RKO (cell line): Measurements from ENCODE around the gene DEAF1.

ENCODE experiments used
- DNase-seq: peaks from one replicate; pipeline ENCODE4 v3.0.0-alpha.2; 2016; ENCODE audit warnings: low spot score

DEAF1 gene

GRCh38 chr11:643366-643765, 51.7 kb downstream of the DEAF1 start:
- DNase-seq = no peak

GRCh38 chr11:641806-642370, 53.1 kb downstream of the DEAF1 start:
- no peak for DNase-seq

- no peak for DNase-seq
Measured at GRCh38 chr11:640021-640706, 54.9 kb downstream of the DEAF1 start.

GRCh38 chr11:639332-639955, 55.6 kb downstream of the DEAF1 start:
- no peak for DNase-seq

- DNase-seq = no peak
Measured at GRCh38 chr11:638631-639331, 56.2 kb downstream of the DEAF1 start.

GRCh38 chr11:637593-638521, 57.2 kb downstream of the DEAF1 start:
- no peak for DNase-seq

- DNase-seq = no peak
Measured at GRCh38 chr11:637333-637592, 57.8 kb downstream of the DEAF1 start.

- no peak for DNase-seq
Measured at GRCh38 chr11:636511-637332, 58.3 kb downstream of the DEAF1 start, which contains the start of gene DRD4. Gene DRD4 (plus strand): TSS chr11:637269. CDS start chr11:637305, 36 bp downstream.

- no peak for DNase-seq
Measured at GRCh38 chr11:635945-636510, 59.0 kb downstream of the DEAF1 start.

GRCh38 chr11:630871-631270, 64.2 kb downstream of the DEAF1 start:
- DNase-seq = no peak

GRCh38 chr11:629237-629583, 65.8 kb downstream of the DEAF1 start:
- no peak for DNase-seq

- no peak for DNase-seq
Measured at GRCh38 chr11:628056-628455, 67.0 kb downstream of the DEAF1 start.

- no peak for DNase-seq
Measured at GRCh38 chr11:627308-627576, 67.8 kb downstream of the DEAF1 start.

- DNase-seq = no peak
Measured at GRCh38 chr11:626475-627307, 68.3 kb downstream of the DEAF1 start, which contains the start of gene SCT. Gene SCT (minus strand): TSS chr11:627181. CDS start chr11:627143, 38 bp downstream.

GRCh38 chr11:625636-626268, 69.3 kb downstream of the DEAF1 start:
- DNase-seq = no peak

GRCh38 chr11:624705-625635, 70.1 kb downstream of the DEAF1 start, which contains the start of gene CDHR5:
Gene CDHR5 (minus strand): TSS chr11:624955. CDS start chr11:624902, 53 bp downstream.
- no peak for DNase-seq

GRCh38 chr11:623999-624704, 70.9 kb downstream of the DEAF1 start:
- DNase-seq = peak; percentile 25
